ENCODE results near the gene PAIP2.

DNA sequence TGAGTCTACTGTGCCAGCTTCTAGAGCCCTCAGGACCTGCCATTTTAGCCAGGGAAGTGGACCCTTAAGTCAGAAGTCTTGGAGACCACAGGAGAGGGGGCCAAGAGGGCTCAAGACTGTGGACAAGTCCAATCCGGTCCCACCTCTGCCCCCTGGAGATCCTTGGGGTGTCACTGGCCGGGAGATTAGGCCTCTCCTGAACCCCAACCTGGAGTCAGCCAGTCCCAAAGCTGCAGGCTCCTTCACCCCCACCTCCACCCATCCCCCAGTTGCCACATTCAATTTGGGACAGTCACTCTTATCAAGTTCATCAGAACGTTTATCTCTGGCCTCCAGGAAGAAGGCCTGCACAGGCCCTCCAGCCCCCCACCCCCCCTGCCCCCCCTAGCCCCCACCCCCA lies 41.2 kb downstream of the PAIP2 start:
- no peak for TF ChIP-seq CTCF (IDR thresholded peaks at IDR 0.05)
- no peak for TF ChIP-seq EP300 (IDR thresholded peaks at IDR 0.05)
- no peak for TF ChIP-seq POLR2A (IDR thresholded peaks at IDR 0.05)
- TF ChIP-seq POLR2AphosphoS5 (IDR thresholded peaks at IDR 0.05): no peak
